Stimulated activated CD8-positive, alpha-beta memory T cell treated with anti-CD3 and anti-CD28 coated beads, Interleukin-2, amount 100 ng/mL, for 48 hours (primary cell): Measurements from ENCODE around the gene COL13A1.

ENCODE experiments used
- DNase-seq, 2 donors: peaks; one replicate each; pipeline ENCODE4 v3.0.0-alpha.2; 2020; ENCODE audit warnings: low read depth in 2 of 2

Gene COL13A1

DNA sequence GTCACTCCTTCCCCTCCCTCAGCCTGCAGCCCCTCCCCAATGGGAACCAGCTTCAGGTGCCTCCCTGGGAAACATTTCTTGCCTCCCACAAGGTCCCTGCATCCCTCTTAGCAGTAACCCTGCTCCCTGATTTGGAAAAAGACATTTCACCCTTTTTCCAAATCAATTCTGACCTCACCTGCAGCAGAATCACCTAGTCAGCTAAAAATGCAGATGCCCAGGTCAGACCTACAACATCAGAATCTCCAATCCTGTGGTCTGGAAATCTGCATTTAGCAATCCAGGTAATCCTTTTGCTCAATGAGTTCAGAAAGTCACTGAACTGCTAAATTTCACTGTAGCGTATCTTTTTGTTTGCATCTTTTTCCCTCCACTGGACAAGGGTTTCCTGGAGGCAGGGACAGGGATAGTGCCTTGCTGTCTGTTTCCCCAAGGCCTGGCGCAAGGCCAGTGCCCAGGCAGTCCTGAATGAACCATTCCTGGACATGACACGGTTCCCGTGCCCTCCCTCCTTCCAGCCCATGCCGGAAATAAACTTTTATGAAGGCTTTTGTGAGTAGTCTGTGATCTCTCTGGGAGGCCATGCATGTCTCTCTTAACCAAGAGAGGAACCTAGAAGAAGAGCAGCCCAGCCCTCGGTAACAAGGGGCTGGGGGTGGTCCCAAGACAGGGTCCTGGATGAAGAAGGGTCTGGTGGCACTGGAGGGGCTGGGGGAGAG is 44.0 kb downstream of the COL13A1 start:
- DNase-seq = no peak

DNA sequence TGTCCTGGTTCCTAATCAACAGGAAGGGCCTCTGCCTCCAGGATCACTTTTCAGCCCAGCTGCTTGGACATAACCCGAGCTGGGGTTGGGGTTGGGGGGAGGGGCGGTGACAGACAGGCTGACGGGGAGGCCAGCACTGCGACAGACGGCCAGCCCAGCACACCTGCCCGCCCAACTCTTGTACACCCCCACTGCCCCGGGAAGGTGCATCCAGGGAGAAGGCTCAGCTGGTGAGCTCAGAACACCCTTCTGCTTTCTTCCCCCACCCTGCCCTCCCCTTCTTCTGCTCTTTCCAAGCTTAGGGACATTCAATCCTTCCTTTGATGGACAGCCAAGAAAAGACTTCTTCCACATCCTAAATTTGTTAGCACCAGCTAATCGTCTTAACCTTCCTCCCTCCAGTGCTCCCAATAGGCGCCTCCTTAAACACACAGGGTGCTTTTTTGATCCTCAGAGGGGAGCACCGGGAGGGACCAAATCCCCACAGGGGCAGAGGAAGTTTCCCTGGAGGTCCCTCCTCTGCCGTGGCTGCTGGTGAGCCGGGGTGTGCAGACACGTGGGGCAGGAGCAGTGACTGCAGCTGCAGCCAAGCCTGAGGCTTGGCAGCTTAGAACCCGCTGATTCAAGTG is 44.7 kb downstream of the COL13A1 start:
- DNase-seq = no peak

GRCh38 chr10:69847458-69847857 is 45.8 kb downstream of the COL13A1 start:
- no peak for DNase-seq

DNA sequence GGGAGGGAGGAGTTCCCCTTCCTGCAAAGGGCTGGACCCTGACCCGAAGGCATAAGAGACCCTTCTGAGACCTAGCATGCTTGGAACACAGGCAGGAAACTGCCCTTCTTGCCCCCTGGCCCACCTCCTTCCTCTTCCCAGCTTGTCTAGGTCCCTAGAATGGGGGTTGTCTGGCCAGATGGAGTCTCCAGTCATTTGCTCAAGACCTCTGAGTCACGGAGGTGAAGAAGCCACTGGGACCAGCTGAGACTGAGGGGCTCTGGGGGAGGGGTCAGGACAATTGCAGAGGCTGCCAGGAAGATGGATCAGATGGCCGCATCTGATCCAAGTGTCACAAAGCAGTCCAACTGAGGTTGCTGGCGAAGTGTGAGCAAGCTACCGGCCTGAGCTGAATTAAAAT is 46.2 kb downstream of the COL13A1 start:
- DNase-seq = no peak

DNA sequence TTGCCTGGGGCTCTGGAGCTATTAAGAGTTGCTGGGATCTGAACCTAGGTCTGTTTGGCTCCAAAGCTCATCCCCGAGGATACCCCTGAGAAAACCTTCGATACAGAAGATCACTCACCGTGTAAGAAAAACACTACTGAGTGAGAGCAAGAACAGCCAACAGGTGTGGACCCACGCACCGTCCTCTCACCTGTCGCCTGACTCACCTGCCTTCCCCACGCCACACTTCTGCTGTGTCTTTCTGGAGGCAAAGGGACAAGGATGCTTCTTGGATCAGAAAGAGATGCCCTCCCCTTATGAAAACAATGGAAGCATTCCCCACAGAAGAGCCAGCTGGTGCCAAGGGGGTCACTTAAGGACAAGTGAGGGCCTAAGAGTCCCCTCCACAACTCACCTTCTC is 46.7 kb downstream of the COL13A1 start:
- no peak for DNase-seq

DNA sequence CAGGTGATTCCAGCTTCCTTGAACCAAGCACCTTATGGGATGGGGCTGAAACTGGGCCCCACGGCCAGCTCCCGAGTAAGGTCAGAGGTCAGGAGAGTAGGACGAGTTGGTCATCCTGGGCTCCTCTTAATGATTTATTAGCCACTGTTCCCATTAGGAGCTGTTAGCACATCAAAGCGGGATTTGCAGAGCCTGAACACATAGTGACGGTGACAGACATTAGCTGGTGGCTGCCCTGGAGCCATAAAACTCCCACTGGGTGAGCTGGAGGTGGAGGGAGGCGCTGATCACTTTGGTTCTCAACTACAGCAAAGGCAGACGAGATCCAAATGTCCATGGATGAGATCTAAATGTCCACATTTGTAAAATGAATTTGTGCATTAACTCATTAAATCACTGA is 48.1 kb downstream of the COL13A1 start:
- no peak for DNase-seq

- no peak for DNase-seq
Measured at GRCh38 chr10:69850440-69850839, 48.7 kb downstream of the COL13A1 start.

- no peak for DNase-seq
Measured at GRCh38 chr10:69851306-69851705, 49.6 kb downstream of the COL13A1 start.

DNA sequence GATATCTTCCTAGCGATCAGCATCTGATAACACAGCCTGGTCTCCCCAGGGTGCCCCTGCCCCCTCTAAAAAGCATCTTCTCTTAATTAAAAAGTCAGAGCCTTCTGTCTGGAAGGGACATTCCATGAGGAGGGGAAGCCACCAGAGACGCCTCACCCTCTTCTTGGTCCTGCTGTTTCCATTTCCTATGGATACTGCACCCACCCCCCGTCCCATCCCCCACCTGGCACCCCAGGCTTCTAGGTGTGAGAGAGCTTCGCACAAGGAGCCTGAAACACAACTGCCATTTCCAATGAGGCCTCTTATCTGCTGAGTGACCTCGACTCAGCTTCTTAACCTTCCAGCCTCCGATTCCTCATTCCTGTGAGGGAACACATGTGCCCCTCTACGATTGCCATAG is 51.4 kb downstream of the COL13A1 start:
- no peak for DNase-seq

GRCh38 chr10:69854511-69855345 is 53.0 kb downstream of the COL13A1 start:
- no peak for DNase-seq

GRCh38 chr10:69855346-69856111 is 53.8 kb downstream of the COL13A1 start:
- no peak for DNase-seq

DNA sequence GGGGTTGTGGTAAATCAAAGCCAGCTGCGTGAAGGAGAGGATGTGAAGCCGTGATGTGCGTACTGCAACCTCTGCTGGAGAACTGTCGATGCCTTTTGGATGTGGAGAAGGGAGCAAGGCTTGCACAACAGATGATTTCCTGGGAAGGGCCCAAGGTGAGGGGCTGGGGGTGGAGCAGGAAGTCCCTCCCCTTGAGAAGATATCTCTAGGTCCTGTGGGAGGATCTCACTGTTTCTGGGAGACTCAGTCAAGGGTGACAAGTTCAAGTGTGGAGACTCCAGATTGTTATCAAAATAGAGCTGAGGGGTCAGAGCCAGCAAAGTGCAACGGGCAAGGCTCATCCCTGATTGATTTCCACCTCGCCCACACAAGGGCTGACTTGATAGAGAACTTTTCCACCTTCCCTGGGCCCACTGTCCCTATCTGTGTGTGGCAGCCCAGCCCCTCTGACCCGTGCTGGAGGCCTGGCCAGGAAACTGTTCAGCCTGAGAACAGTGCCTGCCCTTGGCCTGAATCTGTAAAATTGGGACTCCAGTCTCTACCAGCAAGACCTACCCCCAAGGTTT is 55.0 kb downstream of the COL13A1 start:
- no peak for DNase-seq

- DNase-seq = no peak
Measured at GRCh38 chr10:69858201-69858600, 56.5 kb downstream of the COL13A1 start.

- DNase-seq = no peak
Measured at GRCh38 chr10:69860271-69860670, 58.6 kb downstream of the COL13A1 start.

GRCh38 chr10:69861251-69862240 is 59.8 kb downstream of the COL13A1 start:
- DNase-seq = no peak

GRCh38 chr10:69862882-69863530 is 61.3 kb downstream of the COL13A1 start:
- DNase-seq = no peak

DNA sequence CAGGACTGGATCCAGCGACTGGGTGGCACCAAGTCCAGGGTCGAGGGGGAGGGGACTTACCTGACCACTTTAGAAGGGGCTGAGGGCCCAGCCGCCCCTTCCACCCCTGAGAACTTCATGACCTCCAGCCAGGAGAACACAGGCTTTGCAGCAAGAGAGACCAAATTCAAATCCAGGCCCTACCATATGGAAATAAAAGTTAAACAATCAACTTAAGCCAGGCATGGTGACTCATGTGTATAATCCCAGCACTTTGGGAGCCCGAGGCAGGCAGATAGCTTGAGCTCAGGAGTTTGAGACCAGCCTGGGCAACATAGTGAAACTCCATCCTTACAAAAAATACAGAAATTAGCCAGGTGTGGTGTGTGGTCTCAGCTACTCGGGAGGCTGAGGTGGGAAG is 61.9 kb downstream of the COL13A1 start:
- DNase-seq = no peak

DNA sequence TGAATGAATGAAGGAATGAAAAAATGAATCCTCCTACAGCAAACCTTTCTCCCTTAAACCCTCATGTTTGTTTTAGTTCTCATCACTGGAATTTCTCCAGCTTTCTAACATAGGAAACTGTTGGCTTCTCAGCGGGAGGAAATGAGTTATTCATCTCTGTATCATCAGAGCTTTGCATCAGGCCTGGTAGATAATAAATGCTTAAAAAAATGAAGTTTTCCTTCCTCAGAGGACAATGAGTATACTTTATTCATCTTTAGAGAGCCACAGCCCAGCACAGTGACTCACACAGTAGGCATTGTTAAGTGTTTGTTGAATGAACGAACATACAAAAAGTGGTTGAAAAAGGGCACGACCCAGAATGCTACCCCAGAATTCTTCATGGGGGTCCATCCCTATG is 62.6 kb downstream of the COL13A1 start:
- DNase-seq = no peak

DNA sequence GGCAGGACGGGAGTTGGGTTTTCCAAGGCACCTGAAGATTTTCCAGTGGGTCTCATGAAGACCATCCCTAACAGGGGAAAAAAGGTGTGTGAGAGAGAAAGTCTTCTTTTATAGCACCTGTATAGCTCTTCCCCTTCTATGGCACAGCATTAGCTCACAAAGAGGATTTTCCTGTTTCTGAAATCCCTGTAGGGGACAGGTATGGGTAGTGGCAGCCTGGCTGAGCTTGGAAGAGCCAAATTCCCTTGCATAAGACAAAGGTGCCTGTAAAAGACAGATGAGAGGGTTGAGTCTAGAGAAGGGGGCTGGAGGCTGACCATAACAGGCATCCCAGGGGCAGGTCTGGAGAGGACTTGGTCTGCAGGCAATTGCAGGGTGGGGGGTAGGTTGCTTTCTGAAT is 63.7 kb downstream of the COL13A1 start:
- no peak for DNase-seq

GRCh38 chr10:69866246-69866687 is 64.6 kb downstream of the COL13A1 start:
- DNase-seq = no peak
